ENCODE measurements around the gene FAM124B.

The FAM124B gene

DNA sequence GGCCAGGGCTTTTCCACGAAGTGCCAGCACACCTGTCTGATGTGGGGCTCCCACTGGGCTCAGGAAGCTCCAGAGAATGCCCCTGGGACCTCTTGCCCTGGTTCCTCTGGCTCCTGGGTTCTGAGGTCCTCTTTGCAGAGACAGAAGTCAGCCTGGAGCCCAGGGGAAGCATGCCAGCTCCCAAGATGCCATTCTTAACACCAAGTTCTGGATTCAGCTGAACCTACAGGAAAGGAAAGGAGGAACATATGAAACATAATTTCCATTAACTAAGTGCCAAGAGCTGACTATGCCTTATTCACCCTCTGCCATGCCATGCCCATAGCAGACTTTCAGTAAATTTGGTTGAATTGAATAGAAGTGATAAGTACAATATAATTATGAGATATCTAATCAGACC, 21.9 kb downstream of the FAM124B start:
- DNase-seq = no peak

DNA sequence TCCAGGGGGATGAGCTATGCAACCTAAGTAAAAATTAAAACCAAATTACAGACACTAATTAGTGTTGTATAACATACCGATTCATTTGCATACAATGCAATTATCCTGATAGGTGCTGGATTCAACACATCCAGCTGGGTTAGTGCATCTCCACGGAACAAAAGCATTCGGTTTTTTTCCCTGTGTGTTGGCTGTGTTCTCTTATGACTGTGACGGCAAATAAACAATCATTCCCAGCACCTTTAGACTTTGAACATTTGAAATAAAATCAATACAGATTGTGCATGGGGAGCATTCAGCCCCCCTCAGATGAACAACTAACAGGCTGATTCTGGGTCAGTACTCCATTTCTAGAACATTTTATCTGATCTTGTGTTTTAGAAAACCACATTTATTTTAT, 22.7 kb downstream of the FAM124B start:
- DNase-seq = no peak

DNA sequence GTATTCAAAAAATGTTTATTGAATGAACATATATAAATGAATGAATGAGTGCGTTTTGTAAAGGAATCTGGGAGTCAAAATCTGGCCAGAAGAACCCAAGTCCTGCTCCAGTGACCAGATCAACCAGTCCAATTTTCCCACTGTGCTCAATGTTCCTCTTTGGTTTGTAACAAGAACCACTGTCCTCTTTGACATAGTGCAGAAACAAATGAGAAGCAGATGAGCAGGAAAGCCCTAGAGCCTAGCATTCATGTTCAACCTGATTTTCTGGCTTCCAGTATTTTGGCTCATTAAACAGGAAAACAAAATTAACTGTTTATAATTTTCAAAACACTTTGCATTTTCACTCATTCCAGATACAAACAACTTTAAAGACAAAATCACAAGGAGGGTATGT, 23.2 kb downstream of the FAM124B start:
- DNase-seq = no peak

DNA sequence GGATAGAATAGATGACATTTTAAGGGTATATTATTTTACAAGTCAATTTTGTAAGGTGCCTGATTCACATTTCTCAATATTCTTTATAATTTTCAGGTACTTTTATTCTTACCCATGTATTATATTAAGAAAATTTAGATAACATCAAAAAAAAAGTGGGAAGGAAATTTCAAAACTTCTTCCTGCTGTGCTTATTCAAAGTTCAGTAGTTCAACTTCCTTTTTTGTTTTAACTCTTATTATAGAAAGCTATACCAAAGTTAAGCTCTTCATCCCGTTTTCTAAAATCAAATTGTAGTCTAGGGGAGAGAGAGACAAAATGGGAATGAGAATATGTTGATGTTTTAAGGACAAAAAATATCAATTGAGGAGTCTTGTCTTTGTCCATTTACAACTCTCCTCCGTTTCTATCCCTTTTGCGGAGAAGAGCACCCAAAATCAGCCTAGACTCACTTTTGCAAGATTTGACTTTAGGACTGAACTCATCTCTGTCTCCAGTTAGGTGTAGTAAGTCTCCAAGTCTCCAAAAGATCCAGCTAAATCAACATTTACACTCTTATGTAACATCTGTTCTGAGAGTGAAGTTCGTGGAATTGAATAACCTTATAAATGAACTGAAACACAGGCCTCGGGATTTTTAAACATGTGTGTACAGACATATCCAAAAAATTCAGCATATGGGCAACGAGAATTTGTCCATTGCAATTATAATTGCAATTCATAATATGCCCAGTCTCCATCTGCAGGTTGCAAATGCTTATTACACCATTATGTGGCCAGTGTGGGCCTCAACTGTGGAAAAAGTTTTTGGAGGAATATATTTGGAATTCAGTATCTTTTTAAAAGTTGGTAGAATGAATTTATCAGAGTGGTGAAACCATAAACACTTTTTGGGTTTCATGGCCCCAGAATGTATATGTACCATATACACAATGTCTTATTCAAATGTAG, 23.9 kb downstream of the FAM124B start:
- DNase-seq = no peak

DNA sequence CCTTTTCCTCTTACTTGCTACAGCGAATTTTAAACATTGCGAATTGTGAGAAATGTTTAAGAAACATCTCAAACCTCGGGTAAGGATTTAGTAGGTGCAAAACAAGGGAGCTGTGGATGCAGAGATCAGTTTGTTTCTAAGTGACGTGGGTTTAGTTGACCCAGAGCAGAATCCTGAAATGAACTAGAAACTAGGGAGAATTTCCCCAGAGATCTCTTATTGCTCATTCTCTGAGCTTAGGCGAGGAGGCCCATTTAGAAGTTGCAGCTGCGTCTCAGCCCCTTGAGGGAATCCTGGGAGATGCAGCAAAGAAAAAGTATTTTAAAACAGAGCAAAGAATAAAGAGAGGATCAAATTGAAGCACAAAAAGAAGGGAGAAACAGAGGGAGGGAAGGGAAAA, 29.3 kb downstream of the FAM124B start:
- no peak for DNase-seq

DNA sequence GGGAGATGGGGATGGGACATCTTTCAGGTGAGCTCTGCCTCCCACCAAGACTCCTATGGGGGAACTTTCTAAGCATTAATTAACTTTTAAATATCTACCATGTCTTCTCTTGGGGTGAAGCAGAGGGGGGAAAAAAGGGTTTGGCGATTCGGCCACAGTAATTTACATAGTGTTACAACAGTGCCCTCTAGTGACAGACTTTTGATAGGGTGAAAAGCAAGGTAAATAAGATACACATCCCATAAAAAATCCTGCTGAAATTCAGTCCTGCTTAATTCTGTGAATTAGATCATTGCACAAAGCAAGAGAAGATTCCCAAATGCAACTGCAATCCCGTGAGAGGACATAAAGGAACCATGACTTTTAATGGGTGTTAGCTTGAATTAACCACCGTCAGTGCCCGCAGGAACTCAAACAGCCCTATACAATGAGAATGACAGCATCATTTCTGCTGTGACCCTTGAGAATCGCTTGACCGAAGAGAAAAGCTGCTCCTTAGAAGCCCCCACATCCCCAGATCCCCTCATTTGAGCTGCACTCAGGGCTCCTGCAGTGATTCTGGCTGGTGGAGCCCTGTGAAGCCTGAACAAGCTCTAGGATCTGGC, 32.8 kb downstream of the FAM124B start:
- no peak for DNase-seq

DNA sequence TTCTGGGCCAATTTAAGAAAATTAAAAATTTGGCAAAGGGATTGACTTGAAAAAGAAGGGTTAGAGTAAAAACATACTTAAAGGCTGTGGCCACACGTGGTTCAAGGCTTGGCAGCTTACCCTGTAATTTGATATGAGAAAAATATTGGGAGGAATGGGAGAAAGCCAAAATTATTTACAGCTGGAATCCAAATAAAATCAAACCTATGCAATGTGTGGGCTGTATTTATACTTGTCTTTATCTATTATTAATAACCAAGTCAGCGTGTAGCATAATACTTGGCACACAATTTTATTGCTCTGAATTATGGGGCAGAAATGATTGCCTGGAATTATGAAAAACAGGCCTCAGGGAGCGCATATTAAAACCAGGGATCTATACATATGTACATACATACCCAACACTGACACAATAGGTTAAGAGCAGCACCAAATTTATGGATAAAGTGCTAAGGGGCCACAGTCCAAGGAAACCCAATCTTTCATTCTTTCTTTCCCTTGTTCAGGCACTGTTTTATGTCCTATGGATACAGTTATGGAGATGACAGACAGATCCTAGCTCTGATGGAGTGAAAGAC, 35.6 kb downstream of the FAM124B start:
- no peak for DNase-seq

DNA sequence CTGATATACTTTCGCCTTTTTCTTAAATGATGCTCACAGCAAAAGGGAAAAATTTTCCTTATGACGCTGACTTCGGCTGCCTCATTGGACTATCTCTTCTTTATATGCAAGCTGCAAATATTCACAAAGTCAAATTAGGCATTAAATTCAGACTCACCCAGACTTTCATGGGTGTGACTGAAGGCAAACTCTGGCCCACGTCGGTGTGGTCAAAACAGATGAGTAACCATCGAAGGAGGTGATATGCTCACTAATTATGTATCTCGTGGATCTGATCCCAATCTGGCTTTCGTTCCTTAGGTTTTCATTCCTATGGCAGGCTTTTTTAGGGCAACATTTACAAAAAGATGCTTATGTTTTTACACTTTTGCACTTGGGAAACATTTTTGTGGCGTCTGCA, 36.6 kb downstream of the FAM124B start:
- DNase-seq = no peak

DNA sequence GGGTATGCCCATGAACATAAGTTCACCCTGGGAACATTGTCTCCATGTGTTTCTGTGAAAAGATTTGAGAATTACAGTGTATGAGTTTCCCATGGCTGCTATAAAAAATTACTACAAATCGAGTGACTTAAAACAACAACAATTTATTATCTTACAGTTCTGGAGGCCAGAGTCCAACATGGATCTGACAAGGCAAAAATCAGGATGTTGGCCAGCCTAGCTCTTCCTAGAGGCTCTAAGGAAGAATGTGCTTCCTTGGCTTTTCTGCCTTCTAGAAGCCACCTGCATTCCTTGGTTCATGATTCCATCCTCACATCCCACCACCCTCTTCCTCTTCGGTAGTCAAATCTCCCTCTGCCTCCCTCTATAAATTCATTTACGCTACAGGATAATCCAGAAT, 38.6 kb downstream of the FAM124B start:
- DNase-seq = no peak

DNA sequence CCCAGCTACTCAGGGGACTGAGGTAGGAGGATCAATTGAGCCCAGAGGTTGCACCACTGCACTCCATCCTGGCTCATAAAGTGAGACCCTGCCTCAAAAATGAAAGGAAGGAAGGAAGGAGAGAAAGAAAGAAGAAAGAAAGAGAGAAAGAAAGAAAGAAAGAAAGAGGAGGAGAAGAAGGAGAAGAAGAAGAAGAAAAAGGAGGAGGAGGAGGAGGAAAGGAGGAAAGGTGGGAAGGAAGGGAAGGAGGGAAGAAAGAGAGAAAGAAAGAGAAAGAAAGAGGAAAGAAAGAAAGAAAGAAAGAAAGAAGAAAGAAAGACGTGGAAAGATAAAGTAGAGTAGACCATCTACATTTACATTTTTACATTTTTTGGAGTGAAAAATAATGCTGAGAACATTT, 39.8 kb downstream of the FAM124B start:
- no peak for DNase-seq

DNA sequence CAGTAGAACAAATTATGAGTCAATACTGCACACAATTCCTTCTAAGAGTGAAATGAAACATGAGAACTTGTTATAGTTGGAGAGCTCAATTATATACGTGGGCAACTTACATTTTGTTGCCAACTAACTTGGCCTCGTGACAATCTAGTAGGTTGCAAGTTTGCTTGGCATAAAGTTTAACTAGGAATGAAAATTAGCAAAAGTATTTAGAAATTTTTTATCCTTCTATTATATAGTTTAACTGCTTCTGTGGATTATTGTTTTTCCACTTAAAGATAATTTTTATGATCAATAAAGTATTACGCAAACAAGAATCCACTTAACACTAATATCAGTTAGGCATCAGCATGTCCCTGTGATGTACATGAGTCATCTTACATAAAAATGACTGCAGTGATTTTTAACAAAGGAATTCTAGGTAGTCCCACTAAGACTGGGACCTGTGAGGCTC, 41.1 kb downstream of the FAM124B start:
- no peak for DNase-seq

DNA sequence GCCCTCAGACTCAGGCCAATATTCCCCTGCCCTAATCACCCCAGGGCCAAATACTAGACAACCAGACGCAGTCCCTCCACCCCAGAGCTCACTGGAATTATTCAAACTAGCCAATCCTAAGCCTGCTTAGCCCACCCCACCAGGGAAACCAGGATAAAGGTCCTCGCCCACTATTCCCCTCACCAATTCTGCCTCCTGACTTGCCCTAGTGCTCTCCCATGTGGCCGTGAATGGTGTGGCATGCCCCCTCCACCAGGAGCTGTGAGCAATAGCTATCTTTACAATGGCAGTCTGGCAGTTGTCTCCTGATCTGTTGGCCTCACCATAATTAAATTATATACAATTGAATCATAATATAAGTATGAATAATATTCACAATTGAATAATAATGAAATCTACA, 42.3 kb downstream of the FAM124B start:
- no peak for DNase-seq

DNA sequence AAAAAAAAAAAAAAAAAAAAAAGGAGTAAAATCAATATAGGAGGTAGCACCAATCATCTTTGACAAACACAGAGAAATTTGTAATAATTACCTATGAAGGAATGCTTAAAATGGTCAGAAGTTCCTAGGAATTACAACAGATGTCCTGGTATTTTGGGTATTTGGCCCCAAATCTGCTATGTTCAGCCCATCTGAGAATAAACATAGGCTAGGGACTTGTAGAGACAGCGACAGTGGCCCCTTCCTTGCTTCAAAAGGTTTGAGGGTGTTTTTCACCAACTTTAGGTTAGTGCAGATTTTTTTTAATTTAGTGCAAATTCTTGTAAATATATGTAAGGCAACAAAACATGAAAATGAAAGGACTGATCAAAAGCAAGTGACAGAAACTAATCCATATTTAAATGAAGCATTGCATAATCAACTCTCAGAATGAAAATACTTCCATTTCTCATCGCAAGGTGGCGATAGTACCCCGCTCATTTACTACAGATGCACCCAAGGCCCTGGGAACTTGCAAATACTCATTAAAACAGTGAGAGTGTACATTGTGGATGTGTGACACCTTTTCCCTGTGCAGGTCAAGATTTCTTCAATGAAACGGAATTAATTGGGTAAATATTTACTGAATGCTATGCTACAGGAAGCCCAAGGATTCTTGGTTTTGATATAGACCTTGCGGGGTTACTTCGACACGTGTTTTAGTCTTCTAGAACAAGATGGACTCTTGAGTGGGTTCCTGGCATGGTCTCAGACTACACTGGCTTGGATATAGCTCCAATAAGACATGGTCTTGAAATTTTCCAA, 44.6 kb downstream of the FAM124B start:
- peak; percentile 45 for DNase-seq

DNA sequence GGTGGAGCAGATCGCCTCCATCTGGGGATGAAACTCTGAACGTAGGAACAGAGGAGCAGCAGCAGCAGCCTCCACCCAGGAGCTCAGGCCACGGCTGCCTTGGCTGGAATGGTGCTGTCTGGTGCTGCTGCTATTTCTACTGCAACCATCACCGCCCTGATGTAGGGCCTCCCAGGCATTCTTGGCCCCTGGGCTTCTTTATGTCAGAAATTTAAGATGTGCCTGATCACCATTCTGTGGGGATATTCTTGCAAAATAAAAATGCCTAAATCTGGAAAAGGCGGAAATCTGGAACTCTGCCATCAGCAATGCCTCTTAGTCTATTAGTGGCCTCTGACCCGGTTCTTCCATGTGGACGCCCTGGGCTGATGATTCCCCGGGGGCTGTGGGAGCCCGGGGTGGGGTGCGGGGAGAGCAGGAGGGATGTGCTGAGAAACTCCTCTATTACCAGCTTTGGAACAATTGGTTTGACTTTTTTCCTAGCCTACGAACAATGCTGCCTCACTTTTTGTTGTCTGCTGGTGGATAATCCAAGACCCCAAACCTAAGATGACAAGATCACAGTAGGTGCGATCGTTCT, 47.2 kb downstream of the FAM124B start:
- no peak for DNase-seq

DNA sequence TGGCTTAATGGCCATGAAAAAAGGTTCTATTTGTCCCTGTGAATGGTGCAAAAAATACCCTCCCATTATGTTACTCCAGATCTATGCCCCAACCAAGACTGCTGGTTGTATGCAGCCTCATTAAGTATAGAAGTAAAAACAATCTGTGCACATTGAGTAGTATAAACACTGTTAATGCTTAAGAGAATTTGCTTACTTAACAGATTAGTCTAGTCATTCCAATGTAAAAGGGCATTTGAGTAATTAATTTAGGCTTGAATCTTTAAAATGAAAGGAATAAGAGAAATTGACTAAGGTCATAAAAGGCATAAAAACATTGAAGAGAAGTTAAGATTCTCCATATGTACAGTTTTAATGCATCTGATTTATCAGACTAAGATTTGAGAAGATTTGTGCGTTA, 51.2 kb downstream of the FAM124B start:
- no peak for DNase-seq

DNA sequence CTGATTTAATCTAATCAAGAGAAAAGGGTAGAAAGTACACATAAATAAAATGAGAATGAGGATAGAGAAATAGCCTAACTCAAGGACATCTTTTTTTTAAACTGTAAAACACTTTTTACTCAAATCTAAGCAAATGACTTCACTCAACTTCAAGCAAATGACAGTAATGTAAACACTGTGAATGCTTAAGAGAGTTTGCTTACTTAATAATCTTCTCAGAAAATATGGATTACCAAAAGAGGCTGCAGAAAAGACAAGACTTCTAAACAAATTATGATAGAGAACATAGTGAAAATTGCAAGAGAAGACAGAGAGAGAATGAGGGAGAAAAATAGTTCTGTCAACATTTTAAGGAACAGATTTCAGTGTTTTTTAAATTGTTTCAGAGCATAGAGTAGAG, 52.5 kb downstream of the FAM124B start:
- no peak for DNase-seq

DNA sequence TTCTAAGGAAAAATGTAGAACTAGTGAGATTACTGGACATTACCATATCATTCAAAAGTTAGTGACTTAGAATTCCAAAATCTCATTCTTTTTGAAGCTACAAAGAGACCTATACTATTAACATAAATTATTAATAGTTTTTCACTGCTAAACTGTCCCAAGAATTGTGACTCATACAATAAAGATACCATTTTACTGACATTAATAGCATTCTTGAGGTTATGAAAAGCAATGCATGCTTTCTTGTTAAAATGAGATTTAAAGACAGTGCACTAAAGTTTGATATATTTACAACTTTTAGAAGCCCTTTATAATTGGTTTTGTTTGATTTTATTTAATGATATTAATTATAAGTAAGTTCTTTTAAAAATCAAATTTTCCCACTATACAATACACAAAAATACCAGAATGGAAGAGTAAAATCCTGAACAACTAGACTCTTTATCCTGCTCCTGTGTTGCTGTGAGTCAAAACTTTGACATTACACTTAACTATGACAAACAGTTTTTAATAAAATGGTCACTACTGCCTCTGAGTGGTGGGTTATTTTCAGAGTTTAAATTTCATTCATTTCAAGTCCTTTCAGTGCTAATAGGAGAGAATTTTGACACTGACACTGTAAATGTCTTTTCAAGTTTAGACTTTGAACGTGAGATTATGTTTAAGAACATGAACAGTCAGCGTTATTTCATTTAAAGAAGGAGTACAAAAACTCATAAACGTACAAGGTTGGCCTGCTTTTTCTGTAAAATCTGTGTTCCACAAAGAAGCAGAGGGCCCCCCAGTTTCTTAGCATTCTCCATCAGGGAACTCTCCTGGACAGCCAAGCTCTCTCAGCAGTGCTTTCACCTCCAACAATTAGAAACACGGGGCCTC, 54.5 kb downstream of the FAM124B start:
- DNase-seq = no peak

DNA sequence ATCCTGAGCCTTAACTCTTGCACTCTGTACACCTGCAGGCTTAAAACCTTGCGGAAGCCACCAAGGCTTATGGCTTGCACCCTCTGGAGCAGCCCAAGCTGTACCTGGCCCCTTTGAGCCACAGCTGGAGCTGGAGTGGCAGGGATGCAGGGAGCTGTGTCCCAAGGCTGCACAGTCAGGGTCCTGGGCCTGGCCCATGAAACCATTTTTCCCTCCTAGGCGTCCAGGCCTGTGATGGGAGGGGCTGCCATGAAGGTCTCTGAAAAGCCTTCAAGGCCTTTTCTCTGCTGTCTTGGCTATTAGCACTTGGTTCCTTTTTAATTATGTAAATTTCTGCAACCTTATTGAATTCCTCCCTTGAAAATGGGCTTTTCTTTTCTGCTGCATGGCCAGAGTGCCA, 56.4 kb downstream of the FAM124B start:
- no peak for DNase-seq

DNA sequence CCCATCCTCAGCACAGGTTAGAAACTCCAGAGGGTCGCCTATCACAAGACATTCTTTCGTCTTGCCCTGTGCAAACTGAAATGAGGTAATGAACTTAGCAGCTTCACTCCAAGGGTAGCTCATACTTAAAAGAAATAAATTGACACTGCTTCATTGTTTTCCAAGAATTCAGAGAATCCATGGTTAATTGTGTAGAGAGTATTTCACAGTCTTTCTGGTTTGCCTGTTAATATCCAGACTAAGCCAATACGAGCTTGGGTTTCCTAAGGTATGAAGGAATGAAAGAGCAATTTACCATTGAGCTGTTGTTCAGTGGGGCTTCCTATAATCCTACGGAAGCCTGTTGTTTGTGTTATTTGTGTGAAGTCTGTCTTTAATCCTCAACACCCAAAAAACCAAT, 58.7 kb downstream of the FAM124B start:
- DNase-seq = no peak

DNA sequence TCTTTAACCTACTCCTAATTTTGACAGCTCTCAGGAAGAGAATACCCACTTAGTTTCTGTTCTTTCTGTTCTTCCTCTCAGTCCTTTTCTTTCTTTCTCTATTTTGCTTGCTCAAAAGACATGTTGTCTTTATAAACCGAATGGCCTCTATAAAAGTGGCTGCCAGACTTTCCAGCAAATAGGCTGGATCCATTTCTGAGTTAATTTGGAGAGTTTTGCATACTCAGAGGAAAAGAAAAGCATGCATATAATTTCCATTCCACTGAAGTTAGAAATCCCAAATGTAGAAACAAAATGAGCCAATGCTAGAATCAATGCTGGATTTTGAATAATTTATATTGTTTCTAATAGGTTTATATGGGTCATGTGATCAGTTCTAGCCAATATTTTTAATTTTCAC, 65.9 kb downstream of the FAM124B start:
- no peak for DNase-seq

DNA sequence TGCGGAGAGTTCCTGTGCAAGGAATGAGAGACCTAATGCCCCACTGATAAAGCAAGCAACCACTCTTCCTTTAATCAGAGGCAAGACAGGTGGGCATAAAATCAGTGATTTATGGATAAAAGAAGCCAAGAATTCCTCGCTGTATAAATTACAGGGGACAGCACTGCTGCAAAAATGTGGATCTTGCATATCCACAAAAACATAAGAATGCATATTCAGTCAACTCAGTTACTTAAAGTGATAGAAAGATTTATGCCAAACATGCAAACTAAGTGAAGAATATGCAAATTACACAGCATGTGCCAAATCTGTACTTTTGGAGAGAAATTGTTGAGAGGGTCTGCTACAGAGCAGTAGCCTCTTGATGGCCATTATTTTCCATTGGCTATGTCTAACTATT, 67.2 kb downstream of the FAM124B start:
- no peak for DNase-seq

Measured in effector CD4-positive, alpha-beta T cell (primary cell).